Measurements from ENCODE around the gene TTC39C.
"Not testable (repeated sequence)": the region's sequence is repeated elsewhere in the genome, so short reads cannot be mapped to it uniquely, and the experiment has no call there.

The TTC39C gene

DNA sequence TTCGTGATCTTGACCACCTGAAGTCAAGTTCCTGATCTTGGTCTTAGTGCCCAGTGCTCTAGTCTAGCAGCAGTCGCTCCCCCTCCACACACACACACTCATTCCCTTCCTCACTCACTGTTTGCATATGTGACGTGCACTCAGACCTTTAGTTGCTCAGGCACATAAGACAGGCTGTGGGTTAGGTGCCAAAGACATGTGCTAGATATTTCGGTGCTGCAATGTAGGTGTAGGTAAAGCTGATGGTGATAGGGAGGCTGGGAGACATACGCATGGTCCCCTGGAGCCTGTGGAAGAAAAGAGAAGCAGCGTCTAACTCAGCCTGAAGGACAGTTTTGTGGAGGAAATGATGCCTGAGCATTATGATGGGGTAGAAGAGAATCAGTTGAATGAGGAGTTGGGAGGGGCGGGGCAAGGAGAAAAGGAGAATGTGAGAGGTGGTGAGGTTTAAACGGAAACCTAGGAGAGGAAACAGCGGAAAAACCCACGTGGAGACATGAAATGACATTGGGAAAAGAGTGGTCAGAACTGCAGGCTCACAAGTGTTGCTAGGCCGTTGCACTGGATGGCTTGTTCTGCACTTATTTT lies 3.8 kb downstream of the TTC39C start:
- DNase-seq (ENCODE audit: low read depth): no peak

- DNase-seq (ENCODE audit: low read depth): no peak
Observed at GRCh38 chr18:24019641-24020331, 5.2 kb downstream of the TTC39C start.

DNA sequence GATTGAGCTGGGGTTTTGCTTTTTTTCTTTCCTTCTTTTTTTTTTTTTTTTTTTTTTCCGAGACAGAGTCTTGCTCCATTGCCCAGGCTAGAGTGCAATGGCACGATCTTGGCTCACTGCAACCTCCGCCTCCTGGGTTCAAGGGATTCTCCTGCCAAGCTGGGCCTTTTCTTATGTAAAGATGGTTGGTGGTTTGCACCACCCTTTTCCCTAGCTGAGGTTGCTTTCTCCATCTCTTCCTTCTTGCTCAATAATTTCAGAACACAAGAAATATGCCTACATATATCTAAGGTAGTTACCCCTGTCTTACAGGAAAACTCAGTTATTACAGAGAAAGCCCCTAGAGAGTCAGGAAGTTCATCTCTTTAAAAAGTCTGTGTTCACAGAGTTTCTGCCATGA lies 7.0 kb downstream of the TTC39C start:
- no peak for DNase-seq (ENCODE audit: low read depth)

DNA sequence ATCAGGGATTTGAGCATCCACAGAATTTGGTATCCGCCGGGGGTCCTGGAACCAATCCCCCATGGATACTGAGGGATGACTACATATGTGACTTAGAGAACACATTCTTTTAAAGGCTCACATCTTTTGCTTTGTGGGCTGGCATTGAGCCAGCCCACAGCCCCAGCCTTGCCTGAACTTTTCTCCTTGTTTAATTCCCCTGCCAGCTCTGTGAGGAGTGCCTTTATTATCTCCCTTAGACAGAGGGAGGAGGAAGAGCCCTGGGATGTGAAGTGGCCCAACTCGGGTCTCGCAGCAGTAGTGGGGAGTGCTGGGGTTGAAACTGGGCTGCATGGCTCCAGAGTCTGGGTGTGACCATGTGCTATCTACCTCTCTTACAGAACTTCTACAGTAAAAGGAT lies 7.6 kb downstream of the TTC39C start:
- peak; percentile 54 for DNase-seq (ENCODE audit: low read depth)

DNA sequence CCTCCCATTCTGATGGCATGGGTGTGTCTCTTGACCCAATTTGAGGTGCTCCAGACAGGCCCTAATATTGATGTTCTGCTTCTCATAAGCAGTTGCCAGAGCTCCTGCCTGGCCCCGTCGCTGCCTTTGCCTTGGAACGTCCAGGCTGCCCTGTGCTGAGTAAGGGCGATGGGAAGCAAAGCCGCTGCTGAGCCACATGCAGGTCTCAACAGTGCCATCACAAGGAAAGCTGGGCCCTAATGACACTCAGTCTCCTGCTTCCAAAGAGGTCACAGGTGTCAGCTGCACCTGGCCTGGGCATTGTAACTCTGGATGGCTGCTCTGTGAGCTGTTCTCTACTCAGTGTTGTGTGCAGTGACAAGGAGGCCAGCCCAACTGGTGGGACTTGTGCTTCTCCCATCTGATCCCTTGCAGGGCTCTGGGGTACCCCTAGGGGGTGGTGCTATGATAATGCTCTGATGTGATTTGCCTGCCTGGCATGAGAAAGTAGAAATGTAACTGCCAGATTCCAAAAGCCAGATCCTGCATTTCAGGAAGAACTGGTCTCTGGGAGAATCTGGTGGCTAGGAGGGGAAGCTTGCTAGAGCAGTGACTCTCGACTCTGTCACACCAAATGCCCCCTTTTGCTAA lies 8.7 kb downstream of the TTC39C start:
- no peak for DNase-seq (ENCODE audit: low read depth)

DNA sequence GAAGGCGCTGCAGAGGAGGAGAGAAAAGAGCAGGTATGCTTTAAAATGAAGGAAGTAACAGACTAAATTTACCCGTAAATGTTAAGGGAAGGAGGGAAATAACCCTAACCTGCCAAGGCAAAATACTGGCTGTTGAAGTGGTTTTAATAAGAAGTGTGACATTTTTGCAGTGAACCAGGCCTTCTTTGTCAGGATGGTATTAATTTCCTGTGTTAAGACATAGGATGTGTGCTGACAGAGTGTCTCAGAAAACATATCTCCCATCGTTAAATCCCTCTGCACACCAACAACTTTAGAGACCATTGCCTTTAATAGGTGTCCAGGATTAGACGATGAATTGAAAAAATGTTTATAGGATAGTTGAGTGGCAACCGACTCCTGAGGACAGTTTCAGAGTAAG lies 9.9 kb downstream of the TTC39C start:
- no peak for DNase-seq (ENCODE audit: low read depth)

- no peak for DNase-seq (ENCODE audit: low read depth)
Observed at GRCh38 chr18:24026457-24026856, 11.9 kb downstream of the TTC39C start.

GRCh38 chr18:24027156-24027827 lies 12.7 kb downstream of the TTC39C start:
- DNase-seq (ENCODE audit: low read depth): peak; percentile 96

DNA sequence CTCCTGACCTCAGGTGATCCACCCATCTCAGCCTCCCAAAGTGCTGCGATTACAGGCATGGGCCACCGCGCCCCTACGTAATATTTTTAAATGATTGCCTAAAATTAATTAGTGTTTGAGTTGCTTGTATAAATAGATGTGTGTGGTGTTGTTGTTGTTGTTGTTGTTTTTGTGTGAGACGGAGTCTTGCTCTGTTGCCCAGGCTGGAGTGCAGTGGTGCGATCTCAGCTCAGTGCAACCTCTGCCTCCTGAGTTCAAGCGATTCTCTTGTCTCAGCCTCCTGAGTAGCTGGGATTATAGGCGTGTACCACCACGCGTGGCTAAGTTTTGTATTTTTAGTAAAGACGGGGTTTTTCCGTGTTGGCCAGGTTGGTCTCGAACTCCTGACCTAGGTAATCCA lies 14.4 kb downstream of the TTC39C start:
- DNase-seq (ENCODE audit: low read depth): not testable (repeated sequence)

- no peak for DNase-seq (ENCODE audit: low read depth)
Observed at GRCh38 chr18:24031318-24031717, 16.8 kb downstream of the TTC39C start.

- DNase-seq (ENCODE audit: low read depth): no peak
Observed at GRCh38 chr18:24031916-24032315, 17.4 kb downstream of the TTC39C start.

GRCh38 chr18:24033641-24034412 lies 19.3 kb downstream of the TTC39C start:
- DNase-seq (ENCODE audit: low read depth): no peak

GRCh38 chr18:24035316-24035715 lies 20.8 kb downstream of the TTC39C start:
- DNase-seq (ENCODE audit: low read depth): no peak

DNA sequence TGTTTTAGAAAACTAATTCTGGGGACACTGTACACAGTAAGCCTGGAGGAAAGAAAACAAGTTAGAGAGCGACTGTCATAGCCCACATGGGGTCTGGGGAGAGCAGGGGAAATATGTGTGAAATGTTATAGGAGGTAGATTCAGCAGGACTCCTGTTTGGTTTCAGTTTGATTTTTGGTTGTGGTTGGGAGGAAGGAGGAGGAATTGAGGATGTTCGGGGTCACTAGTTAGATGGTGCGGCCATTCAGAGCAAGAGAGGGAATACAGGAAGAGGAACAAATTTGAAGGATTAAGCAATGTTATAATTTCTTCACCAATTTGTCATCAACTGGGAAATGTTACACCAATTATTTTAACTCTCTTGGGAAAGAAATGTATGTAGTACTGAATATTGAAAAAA lies 25.1 kb downstream of the TTC39C start:
- peak; percentile 69 for DNase-seq (ENCODE audit: low read depth)

DNA sequence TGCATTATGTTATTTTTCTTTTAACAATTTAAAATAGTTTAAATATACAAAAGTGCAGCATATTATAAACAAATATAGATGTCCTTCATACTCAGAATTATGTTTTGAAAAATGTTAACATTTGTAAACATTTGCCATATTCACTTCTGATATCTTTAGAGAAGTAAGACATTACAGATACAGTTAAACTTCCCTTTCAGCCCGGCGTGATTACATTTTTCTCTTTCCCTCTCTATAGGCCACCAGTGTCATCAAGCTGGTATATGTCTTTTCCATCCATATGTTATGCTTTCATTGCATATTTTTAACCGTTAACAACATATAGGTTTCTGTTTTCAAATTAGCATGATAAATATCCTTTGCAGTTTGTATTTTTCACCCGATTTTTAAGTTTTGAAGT lies 27.1 kb downstream of the TTC39C start:
- no peak for DNase-seq (ENCODE audit: low read depth)

- no peak for DNase-seq (ENCODE audit: low read depth)
Observed at GRCh38 chr18:24043403-24043802, 28.8 kb downstream of the TTC39C start.

- no peak for DNase-seq (ENCODE audit: low read depth)
Observed at GRCh38 chr18:24048261-24048660, 33.7 kb downstream of the TTC39C start.

- DNase-seq (ENCODE audit: low read depth): no peak
Observed at GRCh38 chr18:24049142-24049541, 34.6 kb downstream of the TTC39C start.

GRCh38 chr18:24051031-24051947 lies 36.7 kb downstream of the TTC39C start:
- no peak for DNase-seq (ENCODE audit: low read depth)

DNA sequence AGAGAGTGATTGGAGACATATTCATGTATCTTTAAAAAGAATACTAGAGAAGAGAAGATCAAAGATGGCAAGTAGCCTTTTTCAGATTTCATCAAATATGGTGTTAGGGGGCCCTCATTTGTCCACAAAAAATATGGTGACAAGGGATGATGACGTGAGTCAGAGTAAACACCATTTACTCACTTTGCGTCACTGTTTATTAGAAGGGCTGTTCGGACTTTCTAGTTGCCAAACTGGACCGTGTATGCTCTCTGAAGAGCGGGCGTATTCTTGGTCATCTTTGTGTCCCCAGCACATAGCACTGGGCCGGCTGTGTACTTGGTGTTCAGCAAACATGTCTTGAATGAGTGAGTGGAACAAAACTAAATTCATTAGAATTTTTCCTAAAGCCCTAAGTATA lies 37.5 kb downstream of the TTC39C start:
- DNase-seq (ENCODE audit: low read depth): no peak

DNA sequence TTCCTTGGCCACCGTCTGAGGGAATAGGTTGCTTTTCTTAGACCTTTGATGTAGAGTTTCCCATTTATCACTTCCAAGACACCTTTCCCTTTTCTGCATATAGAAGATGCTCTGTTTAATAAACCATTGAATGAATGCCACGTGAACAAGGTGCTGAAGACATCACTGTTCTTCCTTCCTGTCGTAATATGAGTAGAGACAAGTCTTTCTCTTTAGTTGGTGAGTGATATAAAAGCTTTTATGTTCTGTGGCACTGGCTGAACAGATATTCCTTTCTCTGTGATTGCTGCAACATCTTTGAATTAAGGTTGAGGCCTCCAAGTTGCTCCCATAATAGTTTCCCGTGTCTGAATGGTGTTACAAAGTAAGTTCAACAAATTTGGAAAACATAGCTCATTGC lies 38.7 kb downstream of the TTC39C start:
- DNase-seq (ENCODE audit: low read depth): no peak

All from fibroblast of gingiva (primary cell).